Skeletal muscle tissue (tissue), 4 donors: ENCODE data around the gene HNRNPUL1. TPM values are rescaled to one million over a fixed set of nuclear protein-coding genes. Genes with fewer than 3 reads are reported as not detected.
"Not testable (repeated sequence)": the region's sequence is repeated elsewhere in the genome, so short reads cannot be mapped to it uniquely, and the experiment has no call there.

ENCODE experiments used
- H3K27ac ChIP-seq: one replicate; pipeline ENCODE4 v1.7.0; 2013; ENCODE audit warnings: mild to moderate bottlenecking, low read depth, low read length, inconsistent platforms
- H3K27me3 ChIP-seq, 3 donors: one replicate each; pipeline ENCODE4 v1.7.0; 2013; ENCODE audit warnings: low read length in 3 of 3; ENCODE audit not compliant: control insufficient read depth in 3 of 3, insufficient read depth in 3 of 3
- H3K36me3 ChIP-seq, 3 donors: one replicate each; pipeline ENCODE4 v1.7.0; 2013; ENCODE audit warnings: low read length in 3 of 3; ENCODE audit not compliant: control insufficient read depth in 3 of 3, insufficient read depth in 3 of 3
- H3K4me1 ChIP-seq, 3 donors: one replicate each; pipeline ENCODE4 v1.7.0; 2013; ENCODE audit warnings: low read length in 3 of 3, mild to moderate bottlenecking in 3 of 3; ENCODE audit not compliant: control insufficient read depth in 3 of 3, insufficient read depth in 3 of 3
- H3K4me3 ChIP-seq, 3 donors: one replicate each; pipeline ENCODE4 v1.7.0; 2013; ENCODE audit warnings: low read length in 3 of 3
- H3K9ac ChIP-seq, 3 donors: one replicate each; pipeline ENCODE4 v1.7.0; 2013; ENCODE audit warnings: low read length in 3 of 3, mild to moderate bottlenecking in 3 of 3, moderate library complexity in 2 of 3, low read depth in 1 of 3
- H3K9me3 ChIP-seq, 3 donors: one replicate each; pipeline ENCODE4 v1.7.0; 2013; ENCODE audit warnings: low read length in 3 of 3; ENCODE audit not compliant: control insufficient read depth in 3 of 3
- total RNA-seq: library from RNA; depleted of rRNA; stranded (reverse); fragments of >200 nt; gene quantifications from one replicate; pipeline ENCODE4 v1.2.3, GENCODE V29; 2014
- donor health status: Osteomylitis.

Gene HNRNPUL1
- total RNA-seq, 1 donor from 2014 or later: 68.4 TPM

DNA sequence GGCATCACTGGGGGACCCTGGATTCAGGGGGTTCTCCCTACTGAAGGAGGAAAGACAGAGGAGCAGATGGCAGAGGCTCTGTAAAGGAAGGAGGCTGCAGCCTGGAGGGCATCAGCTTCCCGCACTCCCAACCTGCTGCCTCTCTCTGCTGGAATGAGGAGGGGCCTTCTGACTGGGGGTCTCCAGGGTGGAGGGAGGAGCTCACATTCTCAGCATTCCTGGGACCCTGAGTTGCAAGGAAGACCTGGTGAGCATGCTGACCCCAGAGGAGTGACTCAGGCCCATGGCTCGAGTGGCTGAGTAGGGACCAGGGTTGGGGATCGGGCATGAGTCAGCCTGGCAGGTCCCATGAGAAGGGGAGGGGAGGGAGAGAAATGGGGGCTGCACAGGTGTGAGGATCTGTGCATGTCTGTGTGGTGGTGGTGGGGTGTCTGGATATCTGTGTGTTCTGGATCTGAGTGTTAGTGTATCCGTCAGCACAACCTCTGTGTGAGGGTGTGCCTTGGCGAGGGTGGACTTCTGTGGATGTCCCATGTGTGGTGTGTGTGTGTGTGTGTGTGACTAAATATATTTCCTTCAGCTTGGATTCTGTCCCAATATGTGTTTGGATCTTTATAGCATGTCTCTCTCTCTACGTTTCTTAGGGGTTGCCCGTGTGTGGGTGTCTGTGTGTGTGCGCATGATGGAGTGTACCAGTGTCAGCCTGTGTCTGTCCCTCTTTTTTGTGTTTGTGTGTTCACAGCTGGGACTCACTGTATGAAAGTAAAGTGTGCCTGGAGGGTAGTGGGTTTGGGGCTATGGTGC is 40.5 kb upstream of the HNRNPUL1 start:
- no peak overlapping the region for H3K4me3 ChIP-seq
- peaks cover 20 to 34% (median 23%) of the 10 kb centered on the region in 3 donors for H3K4me1 ChIP-seq
- H3K9ac ChIP-seq: peak overlapping the region in 1 of 3 donors; percentile 16
- no peak overlapping the region for H3K27ac ChIP-seq
- H3K36me3 ChIP-seq: no peaks in the 10 kb centered on the region
- H3K27me3 ChIP-seq: peaks cover 12 to 24% (median 13%) of the 10 kb centered on the region in 3 donors
- no peaks in the 10 kb centered on the region for H3K9me3 ChIP-seq

DNA sequence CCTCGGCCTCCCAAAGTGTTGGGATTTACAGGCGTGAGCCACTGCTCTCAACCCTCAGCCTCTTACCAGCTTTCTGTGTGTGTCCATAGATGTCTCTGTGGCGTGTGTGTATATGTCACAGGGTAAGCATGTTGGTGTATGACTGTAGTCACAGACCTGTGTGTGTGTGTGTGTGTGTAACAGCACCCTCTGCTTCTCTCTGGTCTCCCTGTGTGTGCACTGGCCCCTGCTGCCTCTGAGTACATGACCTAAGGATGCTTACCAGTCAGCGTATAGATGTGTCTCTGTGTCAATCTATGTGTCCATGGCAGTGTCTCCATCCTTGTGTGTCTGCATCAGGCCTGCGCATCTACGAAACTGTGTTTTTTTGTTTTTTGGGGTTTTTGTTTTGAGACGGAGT is 39.5 kb upstream of the HNRNPUL1 start:
- peaks cover 8 to 24% (median 12%) of the 10 kb centered on the region in 3 donors for H3K27me3 ChIP-seq
- no peak overlapping the region for H3K9ac ChIP-seq
- H3K36me3 ChIP-seq: no peaks in the 10 kb centered on the region
- no peak overlapping the region for H3K4me3 ChIP-seq
- peak overlapping the region; percentile 77 for H3K27ac ChIP-seq
- no peaks in the 10 kb centered on the region for H3K9me3 ChIP-seq
- peaks cover 20 to 34% (median 23%) of the 10 kb centered on the region in 3 donors for H3K4me1 ChIP-seq

DNA sequence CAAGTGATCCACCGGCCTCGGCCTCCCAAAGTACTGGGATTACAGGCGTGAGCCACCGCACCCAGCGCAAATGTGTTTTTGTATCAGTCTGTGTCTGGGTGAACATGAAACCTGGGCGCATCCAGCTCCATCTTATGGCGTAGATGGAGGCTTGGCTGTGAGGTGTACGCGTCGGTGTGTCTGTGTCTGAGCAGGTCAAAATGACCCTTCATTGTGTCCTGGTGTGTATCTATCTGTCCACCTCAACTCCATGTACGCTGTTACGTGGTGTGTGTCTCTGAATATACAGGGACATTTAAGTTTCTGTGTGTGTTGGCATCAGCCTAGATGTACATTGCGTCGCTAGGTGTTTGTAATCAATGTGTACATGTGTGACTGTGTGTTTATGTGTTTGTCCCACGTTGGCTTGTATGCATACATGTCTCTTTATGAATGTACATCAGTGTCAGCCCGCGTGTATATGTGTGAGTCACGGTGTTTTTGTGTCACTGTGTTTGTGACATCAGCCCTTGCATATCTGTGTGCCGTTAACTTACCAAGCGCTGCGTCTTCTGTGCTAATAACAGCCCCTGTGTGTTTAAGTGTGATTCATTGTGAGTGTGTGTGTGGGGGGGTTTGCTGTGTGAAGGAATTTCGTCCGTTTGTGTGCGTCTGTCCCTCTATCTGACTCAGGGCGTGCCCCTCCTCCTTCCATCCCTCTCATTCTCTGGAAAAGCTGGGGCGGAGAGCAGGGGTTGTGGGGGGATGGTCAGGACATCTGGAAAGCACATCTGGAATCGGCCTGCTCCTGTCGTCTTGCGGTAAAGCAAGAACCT is 38.7 kb upstream of the HNRNPUL1 start:
- no peaks in the 10 kb centered on the region for H3K9me3 ChIP-seq
- H3K4me1 ChIP-seq: peaks cover 20 to 33% (median 23%) of the 10 kb centered on the region in 3 donors
- no peaks in the 10 kb centered on the region for H3K36me3 ChIP-seq
- H3K9ac ChIP-seq: peak overlapping the region; percentile 12 to 81 (median 36)
- H3K27ac ChIP-seq: peak overlapping the region; percentile 77
- H3K4me3 ChIP-seq: peak overlapping the region in 2 of 3 donors; percentile 73 to 77
- peaks cover 5 to 26% (median 9%) of the 10 kb centered on the region in 3 donors for H3K27me3 ChIP-seq

DNA sequence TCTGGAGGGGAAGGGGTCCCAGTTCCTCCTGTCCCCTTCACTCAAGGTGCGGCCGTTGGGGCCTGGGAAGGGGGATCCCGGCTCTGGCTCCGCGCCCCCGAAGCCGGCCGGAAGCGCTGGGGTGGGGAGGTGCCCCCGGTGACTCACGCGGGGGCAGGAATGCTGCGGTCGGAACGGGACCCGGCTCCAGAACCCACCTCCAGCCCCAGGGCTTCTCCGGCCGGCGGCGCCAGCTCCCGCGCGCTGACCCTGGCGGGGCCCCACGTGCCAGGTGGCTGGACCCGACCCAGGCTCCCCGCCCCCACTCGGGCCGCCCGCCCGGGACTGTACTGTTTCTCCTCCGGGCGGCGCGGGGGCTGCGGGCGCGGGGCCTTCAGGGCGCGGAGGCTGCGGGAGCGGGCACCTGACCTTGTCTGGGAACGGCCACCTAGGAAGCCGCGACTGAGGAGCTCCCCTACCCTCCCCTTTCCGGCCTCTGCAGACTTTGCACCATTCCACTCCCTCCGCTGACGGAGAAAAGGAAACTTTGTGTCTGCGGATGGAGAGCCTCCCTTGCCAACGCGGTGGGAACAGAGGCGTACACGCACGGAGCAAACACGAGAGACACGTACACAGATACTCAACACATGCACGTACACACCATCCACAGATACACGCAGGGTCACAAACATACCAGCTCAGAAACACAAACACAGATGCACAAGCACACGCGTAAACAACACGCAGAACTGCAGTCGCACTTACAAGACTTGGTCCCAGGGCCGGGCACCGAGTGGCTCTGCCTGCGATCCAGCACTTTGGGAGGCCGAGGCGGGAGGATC is 37.9 kb upstream of the HNRNPUL1 start:
- peak overlapping the region; percentile 32 to 81 (median 36) for H3K9ac ChIP-seq
- peaks cover 0 to 2% (median 0%) of the 10 kb centered on the region in 3 donors for H3K36me3 ChIP-seq
- H3K4me1 ChIP-seq: peaks cover 16 to 26% (median 20%) of the 10 kb centered on the region in 3 donors
- H3K27me3 ChIP-seq: peaks cover 0 to 24% (median 7%) of the 10 kb centered on the region in 3 donors
- peak overlapping the region; percentile 72 to 77 (median 73) for H3K4me3 ChIP-seq
- peak overlapping the region; percentile 77 for H3K27ac ChIP-seq
- no peaks in the 10 kb centered on the region for H3K9me3 ChIP-seq

DNA sequence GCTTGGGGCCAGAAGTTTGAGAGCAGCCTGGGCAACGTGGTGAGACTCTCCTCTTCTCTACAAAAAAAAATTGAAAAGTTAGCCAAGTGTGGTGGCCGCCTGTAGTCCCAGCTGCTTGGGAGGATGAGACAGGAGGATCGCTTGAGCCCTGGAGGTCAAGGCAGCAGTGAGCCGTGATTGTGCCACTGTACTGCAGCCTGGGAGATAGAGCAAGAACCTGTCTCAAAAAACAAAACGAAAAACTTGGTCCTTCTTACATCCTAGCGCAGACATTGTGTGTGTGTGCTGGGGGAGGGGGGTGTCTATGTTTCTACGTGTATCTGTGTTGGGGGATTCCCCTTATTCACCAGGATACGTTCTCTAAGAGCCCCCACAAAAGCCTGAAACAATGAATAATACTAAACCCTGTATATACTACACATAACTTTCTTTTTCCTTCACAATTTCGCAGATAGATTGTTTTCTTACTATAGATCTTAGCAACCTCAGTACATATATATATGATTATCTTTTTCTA is 37.2 kb upstream of the HNRNPUL1 start:
- H3K36me3 ChIP-seq: peaks cover 0 to 4% (median 0%) of the 10 kb centered on the region in 3 donors
- no peak overlapping the region for H3K27ac ChIP-seq
- H3K4me1 ChIP-seq: peaks cover 16 to 26% (median 20%) of the 10 kb centered on the region in 3 donors
- peak overlapping the region in 2 of 3 donors; percentile 32 to 81 for H3K9ac ChIP-seq
- H3K4me3 ChIP-seq: peak overlapping the region in 2 of 3 donors; percentile 73 to 77
- H3K9me3 ChIP-seq: no peaks in the 10 kb centered on the region
- peaks cover 0 to 24% (median 5%) of the 10 kb centered on the region in 3 donors for H3K27me3 ChIP-seq

DNA sequence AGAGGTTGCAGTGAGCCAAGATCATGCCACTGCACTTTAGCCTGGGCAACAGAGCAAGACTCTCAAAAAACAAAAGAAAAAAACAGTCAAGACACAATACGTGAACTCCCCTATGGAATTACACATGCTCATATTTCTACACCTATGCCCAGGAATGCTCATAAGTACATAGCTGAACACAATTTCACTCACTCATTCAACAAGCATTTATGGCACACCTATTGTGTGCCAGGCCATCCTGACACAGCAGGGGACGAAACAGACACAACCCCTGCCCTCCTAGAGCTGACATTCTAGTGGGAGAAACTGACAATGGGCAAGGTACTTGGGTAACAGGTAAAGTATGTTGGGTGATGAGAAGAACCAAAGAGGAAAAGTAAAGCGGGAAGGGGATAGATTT is 35.7 kb upstream of the HNRNPUL1 start:
- Histone ChIP-seq H3K4me3 (no peak overlapping the region), H3K27ac (no peak overlapping the region), H3K9me3 (no peaks in the 10 kb centered on the region), H3K36me3 (peaks cover 0 to 6% (median 0%) of the 10 kb centered on the region in 3 donors), H3K27me3 (peaks cover 0 to 24% (median 5%) of the 10 kb centered on the region in 3 donors), H3K4me1 (peaks cover 14 to 22% (median 17%) of the 10 kb centered on the region in 3 donors), H3K9ac (no peak overlapping the region)

DNA sequence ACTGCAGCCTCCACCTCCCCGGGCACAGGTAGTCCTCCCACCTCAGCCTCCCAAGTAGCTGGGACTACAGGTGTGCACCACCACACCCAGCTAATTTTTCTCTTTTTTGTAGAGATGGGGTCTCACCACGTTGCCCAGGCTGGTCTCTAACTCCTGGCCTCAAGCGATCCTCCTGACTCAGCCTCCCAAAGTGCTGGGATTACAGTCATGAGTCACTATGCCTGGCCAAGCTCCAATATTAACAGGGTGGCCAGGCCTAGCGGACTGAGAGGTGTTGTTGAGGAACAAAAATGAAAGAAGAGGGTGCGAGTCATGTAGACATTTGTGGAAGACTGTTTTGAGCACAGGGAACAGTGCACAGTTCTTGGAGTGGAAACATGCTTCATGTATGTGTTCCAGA is 34.8 kb upstream of the HNRNPUL1 start:
- not testable (repeated sequence) for H3K27ac ChIP-seq, H3K9me3 ChIP-seq, H3K9ac ChIP-seq

DNA sequence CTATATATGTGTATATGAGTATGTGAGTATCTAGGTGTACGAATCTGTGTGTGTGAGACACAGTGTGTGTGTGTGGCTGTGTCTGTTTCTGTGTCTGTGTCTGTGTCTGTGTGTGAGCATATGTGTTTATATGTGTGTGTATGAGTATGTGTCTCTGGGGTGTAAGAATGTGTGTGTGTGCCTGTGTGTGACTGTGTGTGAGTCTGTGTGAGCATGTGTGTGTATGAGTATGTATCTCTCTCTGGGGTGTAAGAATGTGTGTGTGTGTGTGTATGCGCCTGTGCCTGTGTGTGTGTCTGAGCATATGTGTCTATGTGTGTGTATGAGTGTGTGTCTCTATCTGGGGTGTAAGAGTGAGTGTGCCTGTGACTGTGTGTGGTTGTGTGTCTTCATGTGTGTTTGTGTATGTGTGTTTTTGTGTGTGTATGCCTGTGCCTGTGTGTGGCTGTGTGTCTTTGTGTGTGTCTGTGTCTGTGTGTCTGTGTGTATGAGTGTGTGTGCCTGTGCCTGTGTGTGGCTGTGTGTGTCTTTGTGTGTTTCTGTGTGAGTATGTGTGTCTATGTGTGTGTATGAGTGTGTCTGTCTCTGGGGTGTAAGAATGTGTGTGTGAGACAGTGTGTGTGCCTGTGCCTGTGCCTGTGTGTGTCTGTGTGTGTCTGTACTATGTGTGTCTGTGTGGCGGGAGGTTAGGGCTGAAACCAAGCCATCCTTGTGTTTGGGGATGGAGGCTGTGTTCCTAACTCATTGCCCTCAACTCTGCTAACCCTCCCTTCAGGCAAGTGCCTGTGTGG is 33.9 kb upstream of the HNRNPUL1 start:
- Histone ChIP-seq H3K4me1 (peaks cover 12 to 15% (median 15%) of the 10 kb centered on the region in 3 donors), H3K36me3 (peaks cover 0 to 6% (median 0%) of the 10 kb centered on the region in 3 donors), H3K9ac (no peak overlapping the region), H3K27ac (no peak overlapping the region), H3K4me3 (no peak overlapping the region), H3K27me3 (peaks cover 0 to 24% (median 5%) of the 10 kb centered on the region in 3 donors), H3K9me3 (no peaks in the 10 kb centered on the region)

More for the DNA sequence above, 34.8 kb upstream of the HNRNPUL1 start:
- peaks cover 12 to 18% (median 15%) of the 10 kb centered on the region in 3 donors for H3K4me1 ChIP-seq
- peaks cover 0 to 24% (median 5%) of the 10 kb centered on the region in 3 donors for H3K27me3 ChIP-seq
- not testable (repeated sequence) for H3K36me3 ChIP-seq, H3K4me3 ChIP-seq
